ENCODE results near the gene PUS1.

PUS1 gene

DNA sequence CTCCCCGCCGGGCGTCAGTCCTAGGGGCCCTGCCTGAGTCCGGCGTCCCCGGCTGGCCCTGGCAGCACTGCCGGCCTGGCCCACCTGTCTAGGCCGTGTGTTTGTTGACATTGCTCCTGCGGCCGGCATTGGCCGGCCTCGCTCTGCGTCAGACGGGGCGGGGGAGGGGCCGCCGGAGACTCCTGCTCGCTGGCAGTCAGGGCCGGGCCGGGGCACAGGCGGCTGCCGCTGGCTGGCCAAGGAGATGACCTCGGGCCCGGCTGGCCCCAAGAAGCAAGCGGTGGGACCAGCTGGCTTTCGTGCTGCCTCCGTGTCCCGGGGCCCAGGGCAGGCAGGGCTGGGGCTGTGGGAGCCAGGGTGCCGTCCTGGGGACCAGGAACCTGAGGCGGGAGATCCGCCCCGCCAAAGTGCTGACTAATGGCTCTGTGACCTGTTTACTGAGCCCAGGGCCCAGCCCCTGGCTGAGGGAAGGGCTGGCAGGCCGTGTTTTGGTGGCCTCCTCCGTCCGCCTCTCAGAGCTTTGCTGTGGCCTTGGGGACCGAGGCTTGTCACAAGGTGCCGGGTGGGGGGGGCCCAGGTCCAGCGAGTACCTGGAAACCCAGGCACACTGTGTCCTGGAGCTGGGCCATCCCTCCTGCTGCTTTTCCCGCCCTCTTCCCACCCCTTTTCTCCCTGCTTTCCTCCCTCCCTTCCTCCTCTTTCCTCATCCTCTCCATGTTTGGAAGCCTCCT lies 32.8 kb upstream of the PUS1 start:
- H3K4me1 Mint-ChIP-seq (ENCODE audit: low read depth): peaks cover 27% of the 10 kb centered on the region
- H3K27ac Mint-ChIP-seq: peak overlapping the region; percentile 87
- H3K27me3 Mint-ChIP-seq: no peaks in the 10 kb centered on the region
- no peaks in the 10 kb centered on the region for H3K9me3 Mint-ChIP-seq
- peak overlapping the region; percentile 83 for H3K4me3 Mint-ChIP-seq
- intact Hi-C loops (cut with micrococcal nuclease): loop anchor here (5.0 to 10.0 kb wide), 3 partner anchors 34 to 61 kb away; partner anchors contain the start of gene EP400
- H3K36me3 Mint-ChIP-seq (ENCODE audit: low read depth): peaks cover 48% of the 10 kb centered on the region

DNA sequence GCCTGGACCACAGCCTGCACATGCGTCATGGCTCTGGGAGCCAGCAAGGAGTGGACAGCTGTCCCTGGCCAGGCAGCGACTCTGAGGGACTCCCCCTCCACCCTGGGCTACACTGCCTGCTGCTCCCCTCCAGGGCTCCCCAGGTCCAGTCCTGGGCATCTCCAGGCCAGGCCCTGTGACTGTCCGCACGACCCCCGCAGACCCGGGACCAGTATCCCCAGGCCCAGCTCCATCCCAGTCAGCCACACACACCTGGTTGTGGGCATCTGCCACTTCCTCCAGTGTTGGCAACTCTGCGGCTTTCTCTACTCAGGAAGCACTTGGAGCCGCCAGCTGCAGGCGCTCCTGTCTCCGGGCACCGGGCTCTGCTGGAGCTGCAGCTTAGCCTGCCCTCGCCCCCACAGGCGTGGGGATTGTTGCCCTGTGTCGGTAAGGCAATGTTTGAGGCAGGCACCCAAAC lies 32.2 kb upstream of the PUS1 start:
- no peaks in the 10 kb centered on the region for H3K9me3 Mint-ChIP-seq
- peaks cover 54% of the 10 kb centered on the region for H3K36me3 Mint-ChIP-seq (ENCODE audit: low read depth)
- H3K27ac Mint-ChIP-seq: peak overlapping the region; percentile 87
- peak overlapping the region; percentile 83 for H3K4me3 Mint-ChIP-seq
- no peaks in the 10 kb centered on the region for H3K27me3 Mint-ChIP-seq
- peaks cover 33% of the 10 kb centered on the region for H3K4me1 Mint-ChIP-seq (ENCODE audit: low read depth)
- intact Hi-C loops (cut with micrococcal nuclease): loop anchor here (5.0 to 10.0 kb wide), 3 partner anchors 35 to 62 kb away; partner anchors contain the start of gene EP400

DNA sequence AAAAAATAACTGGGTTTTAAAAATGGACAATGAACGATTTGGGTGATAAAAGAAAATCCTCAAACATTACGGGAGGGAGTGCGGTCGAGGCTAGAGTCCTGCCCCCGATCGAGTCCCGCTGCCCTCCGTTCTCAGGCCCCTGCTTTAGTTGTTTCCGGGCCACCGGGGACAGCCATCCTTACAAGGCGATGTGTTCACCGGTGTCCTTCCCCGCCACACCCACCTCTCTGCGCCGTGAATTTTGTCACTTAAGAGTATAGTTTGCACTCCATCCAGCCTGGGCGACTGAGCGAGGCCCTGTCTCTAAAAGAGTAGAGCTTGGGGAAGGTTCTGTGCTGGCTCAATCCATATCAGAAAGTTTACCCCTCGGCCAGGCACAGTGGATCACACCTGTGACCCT lies 31.8 kb upstream of the PUS1 start:
- Mint-ChIP-seq H3K27ac (peak overlapping the region; percentile 87), H3K27me3 (no peaks in the 10 kb centered on the region), H3K4me1 (ENCODE audit: low read depth) (peaks cover 37% of the 10 kb centered on the region), H3K9me3 (no peaks in the 10 kb centered on the region), H3K36me3 (ENCODE audit: low read depth) (peaks cover 58% of the 10 kb centered on the region), H3K4me3 (no peak overlapping the region)
- intact Hi-C loops (cut with micrococcal nuclease): loop anchor here (5.0 to 10.0 kb wide), 3 partner anchors 35 to 62 kb away; partner anchors contain the start of gene EP400

GRCh38 chr12:131897875-131898274 lies 31.2 kb upstream of the PUS1 start:
- no peak overlapping the region for H3K4me3 Mint-ChIP-seq
- no peaks in the 10 kb centered on the region for H3K9me3 Mint-ChIP-seq
- no peak overlapping the region for H3K27ac Mint-ChIP-seq

DNA sequence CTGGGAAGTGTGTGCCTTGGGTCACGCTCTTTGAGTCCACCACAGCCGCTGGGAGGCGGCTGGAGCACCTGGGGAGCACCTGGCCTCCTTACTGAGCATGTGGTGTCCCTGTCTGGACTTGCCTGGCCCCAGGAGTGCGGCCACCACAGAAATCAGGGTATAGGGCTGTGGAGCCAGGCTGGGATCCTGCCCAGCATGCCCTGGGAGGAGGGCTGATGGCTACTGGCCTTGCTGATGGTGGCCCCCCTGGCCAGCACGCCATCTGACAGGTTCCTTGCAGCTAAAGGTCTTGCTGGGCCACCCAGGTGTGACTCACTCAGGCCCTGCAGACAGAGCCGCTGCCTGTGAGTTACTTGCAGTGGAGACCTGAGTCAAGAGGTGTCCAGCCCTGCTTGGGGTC lies 28.7 kb upstream of the PUS1 start:
- Mint-ChIP-seq H3K4me1 (ENCODE audit: low read depth) (peaks cover 30% of the 10 kb centered on the region), H3K27me3 (no peaks in the 10 kb centered on the region), H3K9me3 (no peaks in the 10 kb centered on the region), H3K4me3 (no peak overlapping the region), H3K27ac (no peak overlapping the region), H3K36me3 (ENCODE audit: low read depth) (peaks cover 82% of the 10 kb centered on the region)
- intact Hi-C loops (cut with micrococcal nuclease): no loop called here

More at GRCh38 chr12:131897875-131898274, 31.2 kb upstream of the PUS1 start:
- H3K4me1 Mint-ChIP-seq (ENCODE audit: low read depth): peaks cover 40% of the 10 kb centered on the region
- intact Hi-C loops (cut with micrococcal nuclease): loop anchor here (5.0 to 10.0 kb wide), 3 partner anchors 36 to 63 kb away; partner anchors contain the start of gene EP400
- peaks cover 63% of the 10 kb centered on the region for H3K36me3 Mint-ChIP-seq (ENCODE audit: low read depth)
- no peaks in the 10 kb centered on the region for H3K27me3 Mint-ChIP-seq

- Mint-ChIP-seq H3K4me3 (no peak overlapping the region), H3K4me1 (ENCODE audit: low read depth) (peaks cover 22% of the 10 kb centered on the region), H3K27ac (no peak overlapping the region), H3K36me3 (ENCODE audit: low read depth) (peaks cover 87% of the 10 kb centered on the region), H3K27me3 (no peaks in the 10 kb centered on the region), H3K9me3 (no peaks in the 10 kb centered on the region)
- intact Hi-C loops (cut with micrococcal nuclease): no loop called here
Observed at GRCh38 chr12:131901431-131902331, 27.4 kb upstream of the PUS1 start.

GRCh38 chr12:131902332-131903241 lies 26.5 kb upstream of the PUS1 start:
- H3K9me3 Mint-ChIP-seq: no peaks in the 10 kb centered on the region
- H3K4me1 Mint-ChIP-seq (ENCODE audit: low read depth): peaks cover 14% of the 10 kb centered on the region
- intact Hi-C loops (cut with micrococcal nuclease): no loop called here
- H3K27me3 Mint-ChIP-seq: no peaks in the 10 kb centered on the region
- H3K4me3 Mint-ChIP-seq: no peak overlapping the region
- H3K36me3 Mint-ChIP-seq (ENCODE audit: low read depth): peaks cover 87% of the 10 kb centered on the region
- no peak overlapping the region for H3K27ac Mint-ChIP-seq

DNA sequence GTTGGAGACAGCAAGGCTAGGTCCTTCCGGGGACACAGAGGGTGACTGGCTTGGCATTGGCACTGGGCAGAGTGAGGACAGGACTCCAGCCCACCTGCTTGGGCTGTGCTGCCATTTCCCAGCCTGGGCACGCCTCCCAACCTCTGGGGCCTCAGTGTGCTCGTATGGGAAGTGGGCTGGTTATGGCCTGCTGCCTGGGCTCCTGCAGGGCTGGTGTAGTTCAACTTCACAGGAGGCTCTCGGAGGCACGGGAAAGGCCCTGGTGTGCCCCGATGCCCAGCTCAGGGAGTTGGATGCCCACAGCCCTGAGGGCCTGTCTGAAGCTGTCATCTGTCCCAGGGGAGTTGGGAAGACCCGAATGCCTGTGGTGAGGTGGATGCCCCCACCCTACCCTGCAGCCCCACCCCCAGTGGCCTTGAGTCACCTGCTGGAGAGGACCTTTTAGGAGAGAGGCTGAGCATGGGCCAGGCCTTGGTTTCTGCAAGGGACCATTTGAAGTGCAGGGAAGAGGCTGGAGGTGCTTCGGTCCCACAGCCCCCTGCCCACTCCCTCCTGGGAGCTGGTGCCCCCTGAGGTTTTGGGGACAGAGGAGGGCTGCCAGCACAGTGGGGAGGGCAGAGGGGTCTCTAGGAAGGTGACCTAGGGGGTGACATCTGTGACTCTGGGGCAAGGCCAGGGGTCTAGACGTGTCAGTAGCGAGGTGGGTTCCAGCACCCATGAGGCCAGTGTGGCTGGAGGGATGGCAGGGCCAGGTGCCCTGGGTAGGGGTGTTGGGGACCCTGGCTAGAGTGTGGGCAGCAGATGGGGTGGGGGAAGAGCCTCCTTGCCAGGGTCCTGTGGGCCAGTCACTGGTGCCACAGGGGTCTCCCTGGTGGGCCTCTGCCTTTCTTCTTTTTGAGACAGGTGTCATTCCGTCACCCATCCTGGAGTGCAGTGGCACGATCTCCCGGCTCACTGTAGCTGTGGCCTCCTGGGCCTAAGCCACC lies 25.5 kb upstream of the PUS1 start:
- no peak overlapping the region for H3K4me3 Mint-ChIP-seq

GRCh38 chr12:131904346-131904745 lies 24.7 kb upstream of the PUS1 start:
- H3K4me3 Mint-ChIP-seq: no peak overlapping the region
- intact Hi-C loops (cut with micrococcal nuclease): no loop called here

More for the DNA sequence above, 25.5 kb upstream of the PUS1 start:
- intact Hi-C loops (cut with micrococcal nuclease): no loop called here
- no peaks in the 10 kb centered on the region for H3K27me3 Mint-ChIP-seq
- H3K4me1 Mint-ChIP-seq (ENCODE audit: low read depth): peaks cover 14% of the 10 kb centered on the region
- peaks cover 87% of the 10 kb centered on the region for H3K36me3 Mint-ChIP-seq (ENCODE audit: low read depth)
- H3K27ac Mint-ChIP-seq: no peak overlapping the region
- no peaks in the 10 kb centered on the region for H3K9me3 Mint-ChIP-seq

DNA sequence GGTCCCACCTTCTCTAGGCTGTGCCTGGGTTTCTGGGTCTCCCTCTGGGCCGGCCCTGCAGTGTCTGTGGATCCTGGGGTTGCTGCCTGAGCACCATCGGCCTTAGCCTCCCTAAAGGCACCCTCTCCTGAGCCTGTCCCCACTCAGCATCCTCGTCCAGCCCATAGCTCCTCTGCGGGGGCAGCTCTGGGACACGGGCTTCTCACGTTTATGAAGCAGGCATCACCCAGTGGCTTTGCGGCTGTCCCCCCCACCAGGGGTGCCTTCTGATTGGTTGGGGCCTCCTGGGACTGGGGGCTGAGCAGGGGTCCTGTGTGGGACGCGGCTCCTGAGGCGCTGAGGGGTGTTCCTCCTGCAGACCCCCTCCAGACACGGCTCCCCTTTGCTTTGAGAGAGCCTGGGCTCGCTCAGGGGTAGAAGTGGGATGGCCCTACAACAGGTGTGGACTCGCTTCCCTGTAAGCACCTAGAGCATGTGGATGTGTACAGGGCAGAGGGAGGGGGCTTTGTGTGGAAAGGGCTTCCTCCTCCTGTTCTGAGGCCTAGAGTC lies 23.9 kb upstream of the PUS1 start:
- no peaks in the 10 kb centered on the region for H3K27me3 Mint-ChIP-seq
- no peak overlapping the region for H3K27ac Mint-ChIP-seq

More at GRCh38 chr12:131904346-131904745, 24.7 kb upstream of the PUS1 start:
- peaks cover 14% of the 10 kb centered on the region for H3K4me1 Mint-ChIP-seq (ENCODE audit: low read depth)
- no peak overlapping the region for H3K27ac Mint-ChIP-seq
- H3K27me3 Mint-ChIP-seq: no peaks in the 10 kb centered on the region
- no peaks in the 10 kb centered on the region for H3K9me3 Mint-ChIP-seq
- H3K36me3 Mint-ChIP-seq (ENCODE audit: low read depth): peaks cover 92% of the 10 kb centered on the region

GRCh38 chr12:131905630-131906091 lies 23.4 kb upstream of the PUS1 start:
- Mint-ChIP-seq H3K9me3 (no peaks in the 10 kb centered on the region), H3K27ac (no peak overlapping the region), H3K27me3 (no peaks in the 10 kb centered on the region), H3K4me3 (no peak overlapping the region), H3K4me1 (ENCODE audit: low read depth) (peaks cover 14% of the 10 kb centered on the region), H3K36me3 (ENCODE audit: low read depth) (peaks cover 94% of the 10 kb centered on the region)
- intact Hi-C loops (cut with micrococcal nuclease): no loop called here

More for the DNA sequence above, 23.9 kb upstream of the PUS1 start:
- H3K4me1 Mint-ChIP-seq (ENCODE audit: low read depth): peaks cover 14% of the 10 kb centered on the region
- peaks cover 94% of the 10 kb centered on the region for H3K36me3 Mint-ChIP-seq (ENCODE audit: low read depth)
- intact Hi-C loops (cut with micrococcal nuclease): no loop called here
- H3K9me3 Mint-ChIP-seq: no peaks in the 10 kb centered on the region
- H3K4me3 Mint-ChIP-seq: no peak overlapping the region

Measured in dendritic cell treated with granulocyte-macrophage colony-stimulating factor and Interleukin-4, amounts not matched to agents 40 ng/mL and 50 ng/mL, for 4 days (primary cell).